GM18520 (cell line): Measurements from ENCODE around the gene DNAJA3.

Experiments
- ATAC-seq: cut with Tn5 transposase; IDR thresholded peaks from one replicate; pipeline ENCODE4 v1.9.1; 2021; ENCODE audit not compliant: unreplicated experiment

DNAJA3 gene

DNA sequence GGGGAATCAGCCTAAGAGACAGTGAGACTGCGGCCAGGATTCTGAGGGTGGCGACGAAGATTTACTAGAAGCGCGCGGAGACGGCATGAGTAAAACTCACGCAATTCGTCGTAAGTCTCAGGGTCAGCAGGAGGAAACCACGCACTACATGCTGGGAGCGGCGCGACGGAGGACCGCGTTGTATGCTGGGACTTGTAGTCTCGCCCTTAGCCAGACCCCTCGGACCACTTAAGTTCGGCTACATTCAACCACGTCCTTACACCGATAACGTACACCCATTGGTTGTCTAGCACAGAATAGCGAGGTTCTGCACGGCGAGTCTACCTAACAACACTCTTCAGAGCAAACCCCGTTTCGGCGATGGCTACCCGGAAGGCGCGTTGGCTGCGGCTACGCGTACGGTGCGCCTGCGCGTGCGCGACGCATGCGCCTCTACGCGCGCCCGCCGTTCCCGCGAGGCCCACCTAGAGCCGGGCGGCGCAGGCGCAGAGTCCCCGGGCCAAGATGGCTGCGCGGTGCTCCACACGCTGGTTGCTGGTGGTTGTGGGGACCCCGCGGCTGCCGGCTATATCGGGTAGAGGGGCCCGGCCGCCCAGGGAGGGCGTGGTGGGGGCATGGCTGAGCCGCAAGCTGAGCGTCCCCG is at the start of gene DNAJA3:
DNAJA3 (plus strand) TSS at position 491 of the 643 bp plus-strand sequence; CDS start at position 505, 14 bp downstream.
- ATAC-seq, result peak; percentile 81

- no peak for ATAC-seq
These were observed 49.4 kb upstream of the DNAJA3 start for GRCh38 chr16:4376126-4376892.

DNA sequence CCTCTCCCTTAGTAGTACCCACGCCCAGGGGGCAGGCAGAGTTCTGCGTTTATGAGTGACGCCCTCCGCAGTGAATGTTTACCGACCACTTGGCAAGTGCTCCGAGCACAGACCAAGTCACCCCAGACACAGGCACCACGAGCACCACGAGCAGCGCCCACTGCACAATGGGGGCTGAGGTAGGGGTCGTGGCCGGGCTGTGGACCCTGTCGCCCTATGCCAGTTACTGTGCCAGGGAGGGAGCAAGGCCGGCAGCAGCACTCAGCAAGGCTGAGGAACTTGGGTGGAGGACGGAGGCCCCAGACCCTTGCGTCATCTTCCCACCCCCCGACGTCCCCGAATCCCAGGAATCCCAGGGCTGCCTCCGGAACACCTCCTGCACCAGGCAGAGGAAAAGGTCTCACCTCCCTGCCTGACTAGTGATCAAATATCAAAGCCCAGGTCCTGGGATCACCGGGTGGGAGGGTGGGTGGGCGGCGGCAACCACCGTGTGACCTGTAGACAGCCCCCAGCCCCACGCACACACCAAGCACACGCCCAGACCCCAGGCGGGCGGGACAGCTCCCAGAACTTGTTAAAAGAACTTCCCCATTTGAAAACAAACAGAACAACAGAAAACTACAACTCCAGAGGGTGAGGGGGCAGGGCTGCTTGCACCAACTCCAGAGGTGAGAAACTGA is 48.6 kb upstream of the DNAJA3 start:
- no peak for ATAC-seq

GRCh38 chr16:4377573-4378154 is 48.0 kb upstream of the DNAJA3 start:
- ATAC-seq, result no peak

- ATAC-seq, result no peak
These were observed 47.5 kb upstream of the DNAJA3 start for GRCh38 chr16:4378161-4378666.

- ATAC-seq, result no peak
These were observed 46.5 kb upstream of the DNAJA3 start for GRCh38 chr16:4378999-4379690.

- ATAC-seq, result no peak
These were observed 45.3 kb upstream of the DNAJA3 start for GRCh38 chr16:4380119-4381063.

DNA sequence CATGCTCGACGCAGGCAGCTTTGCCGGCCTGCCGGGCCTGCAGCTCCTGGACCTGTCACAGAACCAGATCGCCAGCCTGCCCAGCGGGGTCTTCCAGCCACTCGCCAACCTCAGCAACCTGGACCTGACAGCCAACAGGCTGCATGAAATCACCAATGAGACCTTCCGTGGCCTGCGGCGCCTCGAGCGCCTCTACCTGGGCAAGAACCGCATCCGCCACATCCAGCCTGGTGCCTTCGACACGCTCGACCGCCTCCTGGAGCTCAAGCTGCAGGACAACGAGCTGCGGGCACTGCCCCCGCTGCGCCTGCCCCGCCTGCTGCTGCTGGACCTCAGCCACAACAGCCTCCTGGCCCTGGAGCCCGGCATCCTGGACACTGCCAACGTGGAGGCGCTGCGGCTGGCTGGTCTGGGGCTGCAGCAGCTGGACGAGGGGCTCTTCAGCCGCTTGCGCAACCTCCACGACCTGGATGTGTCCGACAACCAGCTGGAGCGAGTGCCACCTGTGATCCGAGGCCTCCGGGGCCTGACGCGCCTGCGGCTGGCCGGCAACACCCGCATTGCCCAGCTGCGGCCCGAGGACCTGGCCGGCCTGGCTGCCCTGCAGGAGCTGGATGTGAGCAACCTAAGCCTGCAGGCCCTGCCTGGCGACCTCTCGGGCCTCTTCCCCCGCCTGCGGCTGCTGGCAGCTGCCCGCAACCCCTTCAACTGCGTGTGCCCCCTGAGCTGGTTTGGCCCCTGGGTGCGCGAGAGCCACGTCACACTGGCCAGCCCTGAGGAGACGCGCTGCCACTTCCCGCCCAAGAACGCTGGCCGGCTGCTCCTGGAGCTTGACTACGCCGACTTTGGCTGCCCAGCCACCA is 44.4 kb upstream of the DNAJA3 start:
- ATAC-seq, result no peak

- no peak for ATAC-seq
These were observed 43.5 kb upstream of the DNAJA3 start for GRCh38 chr16:4381935-4382794.

DNA sequence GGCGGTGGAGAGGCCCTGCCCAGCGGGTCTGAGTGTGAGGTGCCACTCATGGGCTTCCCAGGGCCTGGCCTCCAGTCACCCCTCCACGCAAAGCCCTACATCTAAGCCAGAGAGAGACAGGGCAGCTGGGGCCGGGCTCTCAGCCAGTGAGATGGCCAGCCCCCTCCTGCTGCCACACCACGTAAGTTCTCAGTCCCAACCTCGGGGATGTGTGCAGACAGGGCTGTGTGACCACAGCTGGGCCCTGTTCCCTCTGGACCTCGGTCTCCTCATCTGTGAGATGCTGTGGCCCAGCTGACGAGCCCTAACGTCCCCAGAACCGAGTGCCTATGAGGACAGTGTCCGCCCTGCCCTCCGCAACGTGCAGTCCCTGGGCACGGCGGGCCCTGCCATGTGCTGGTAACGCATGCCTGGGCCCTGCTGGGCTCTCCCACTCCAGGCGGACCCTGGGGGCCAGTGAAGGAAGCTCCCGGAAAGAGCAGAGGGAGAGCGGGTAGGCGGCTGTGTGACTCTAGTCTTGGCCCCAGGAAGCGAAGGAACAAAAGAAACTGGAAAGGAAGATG is 42.8 kb upstream of the DNAJA3 start:
- ATAC-seq, result no peak

GRCh38 chr16:4383591-4384444 is 41.9 kb upstream of the DNAJA3 start:
- no peak for ATAC-seq

DNA sequence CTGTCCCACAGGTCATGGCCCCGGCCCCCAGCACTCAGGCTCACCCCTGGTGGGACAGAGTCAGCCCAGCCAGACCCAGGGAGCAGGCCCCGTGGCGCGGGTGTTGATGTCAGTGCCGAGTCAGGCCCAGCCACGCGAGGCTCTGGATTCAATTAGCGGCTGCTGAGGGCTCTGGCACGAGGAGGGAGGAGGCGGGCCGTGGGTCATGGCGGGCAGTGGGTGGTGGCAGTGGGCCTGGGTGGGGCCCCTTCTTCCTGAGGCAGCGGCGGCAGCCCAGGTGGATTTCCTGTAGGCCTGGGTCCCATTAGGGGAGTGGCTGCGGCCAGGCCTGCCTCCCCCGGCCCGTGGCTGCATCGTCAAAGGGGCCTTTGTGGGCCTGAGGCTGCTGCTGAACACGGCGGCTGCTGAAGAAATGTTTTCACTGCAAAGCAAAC is 41.1 kb upstream of the DNAJA3 start:
- no peak for ATAC-seq

- no peak for ATAC-seq
These were observed 40.4 kb upstream of the DNAJA3 start for GRCh38 chr16:4385066-4385788.

DNA sequence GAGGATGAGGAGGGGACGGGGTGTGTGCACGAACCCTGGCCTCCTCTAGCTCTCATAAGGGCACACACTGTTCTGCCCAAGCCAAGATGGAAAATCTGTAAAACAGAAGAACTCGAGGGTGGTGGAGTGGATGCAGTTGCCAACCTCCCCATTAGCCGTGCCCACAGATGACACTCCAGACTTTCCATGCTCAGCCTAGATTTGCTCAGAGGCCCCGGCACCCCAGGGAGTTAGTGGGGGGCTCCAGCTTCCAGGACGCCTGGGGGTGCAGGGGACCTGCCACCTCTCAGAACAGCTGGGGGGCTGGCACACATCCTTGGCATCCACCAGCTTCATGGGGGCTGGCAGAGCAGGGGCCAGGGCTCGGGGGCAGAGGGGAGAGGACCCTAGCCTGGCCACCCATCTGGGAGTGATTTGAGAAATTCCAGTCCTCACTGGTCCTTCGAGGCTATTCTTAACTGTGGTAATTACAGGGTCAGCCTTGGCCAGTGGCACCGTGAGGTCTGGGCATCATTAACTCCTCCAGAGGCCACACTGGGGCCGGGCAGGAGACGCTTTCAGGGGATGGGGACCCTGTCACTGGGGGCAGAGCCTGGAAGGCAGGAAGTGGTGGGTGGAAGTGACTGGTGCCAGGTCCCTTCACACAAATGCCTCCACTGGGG is 39.7 kb upstream of the DNAJA3 start:
- no peak for ATAC-seq

- ATAC-seq, result no peak
These were observed 39.2 kb upstream of the DNAJA3 start for GRCh38 chr16:4386451-4386805.
